Measurements from ENCODE around the gene NAV2. TPM values are rescaled to one million over a fixed set of nuclear protein-coding genes. Genes with fewer than 3 reads are reported as not detected.

The NAV2 gene
- polyA plus RNA-seq, 1 donor (not counting 4 experiments of a cell fraction or from before 2014, with no cell fraction given), result 4.0 TPM

DNA sequence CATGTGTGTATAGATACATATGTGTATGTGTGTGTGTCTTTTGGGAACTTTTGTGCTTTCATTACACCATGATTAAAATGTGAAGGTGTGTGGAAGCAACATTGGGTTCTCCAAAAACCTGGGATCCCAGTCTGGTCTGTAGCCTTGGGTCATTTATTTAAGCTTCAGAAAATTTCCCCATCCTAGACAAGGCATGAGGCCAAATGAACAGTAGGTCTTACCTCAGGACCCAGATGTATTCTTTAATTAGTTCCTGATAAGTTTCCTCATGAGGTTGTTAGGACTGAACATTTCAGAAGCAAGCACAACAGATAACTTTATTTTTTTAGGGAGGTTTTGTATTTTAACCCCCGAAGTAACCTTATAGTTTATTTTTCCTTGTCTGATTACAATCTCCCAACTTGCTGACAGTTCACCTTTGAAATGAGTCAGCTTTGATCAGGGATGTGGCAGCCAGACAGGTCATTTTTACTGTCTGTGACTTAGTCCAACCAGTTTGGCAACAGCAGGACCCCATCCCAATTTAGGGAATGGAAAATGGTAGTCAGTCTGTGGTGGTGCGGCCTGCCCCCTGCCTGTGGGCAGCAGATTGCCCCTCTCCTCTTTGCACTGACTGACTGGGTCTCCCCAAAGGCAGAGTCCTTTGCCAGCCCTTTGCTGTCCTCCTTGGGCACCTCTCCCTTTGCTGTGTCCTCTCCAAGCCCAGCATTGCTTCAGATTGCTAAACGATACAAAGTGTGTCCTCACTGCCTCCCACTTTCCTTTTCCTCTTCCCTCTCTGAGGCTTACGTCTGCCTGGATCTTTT lies 88.3 kb downstream of the NAV2 start:
- no peaks in the 10 kb centered on the region for H3K36me3 ChIP-seq (ENCODE audit: control insufficient read depth in 2 of 2, extremely low read depth in 1 of 2, insufficient read depth in 2 of 2, low read length in 2 of 2)
- no peaks in the 10 kb centered on the region for H3K9me1 ChIP-seq (ENCODE audit: control insufficient read depth, extremely low read depth, insufficient read depth, low read length)
- H3K79me2 ChIP-seq (ENCODE audit: control insufficient read depth, insufficient read depth, low read length), result no peaks in the 10 kb centered on the region
- no peaks in the 10 kb centered on the region for H4K20me1 ChIP-seq (ENCODE audit: control insufficient read depth, extremely low read depth, insufficient read depth, low read length)
- no peak overlapping the region for H3K9ac ChIP-seq (ENCODE audit: control insufficient read depth, extremely low read depth, insufficient read depth, low read length)
- no peaks in the 10 kb centered on the region for H3K9me3 ChIP-seq (ENCODE audit: control insufficient read depth, low read depth, low read length)
- FAIRE-seq (no peak), DNase-seq (ENCODE audit: low read depth, low spot score) (no peak)
- H3K4me1 ChIP-seq (ENCODE audit: control insufficient read depth, extremely low read depth, insufficient read depth, low read length), result no peaks in the 10 kb centered on the region
- no peak overlapping the region for H3K4me2 ChIP-seq (ENCODE audit: control insufficient read depth, extremely low read depth, insufficient read depth, low read depth, low read length)
- no peak overlapping the region for H3K4me3 ChIP-seq (ENCODE audit: control insufficient read depth in 2 of 3, extremely low read depth in 1 of 3, insufficient read depth in 2 of 3, low read depth in 1 of 3, low read length in 3 of 3)
- H3K27ac ChIP-seq (ENCODE audit: control insufficient read depth, insufficient read depth, low read length), result no peak overlapping the region
- peaks cover 6% of the 10 kb centered on the region for H3K27me3 ChIP-seq (ENCODE audit: control insufficient read depth, extremely low read depth, insufficient read depth, low read length)
- TF ChIP-seq, protein P1, sequence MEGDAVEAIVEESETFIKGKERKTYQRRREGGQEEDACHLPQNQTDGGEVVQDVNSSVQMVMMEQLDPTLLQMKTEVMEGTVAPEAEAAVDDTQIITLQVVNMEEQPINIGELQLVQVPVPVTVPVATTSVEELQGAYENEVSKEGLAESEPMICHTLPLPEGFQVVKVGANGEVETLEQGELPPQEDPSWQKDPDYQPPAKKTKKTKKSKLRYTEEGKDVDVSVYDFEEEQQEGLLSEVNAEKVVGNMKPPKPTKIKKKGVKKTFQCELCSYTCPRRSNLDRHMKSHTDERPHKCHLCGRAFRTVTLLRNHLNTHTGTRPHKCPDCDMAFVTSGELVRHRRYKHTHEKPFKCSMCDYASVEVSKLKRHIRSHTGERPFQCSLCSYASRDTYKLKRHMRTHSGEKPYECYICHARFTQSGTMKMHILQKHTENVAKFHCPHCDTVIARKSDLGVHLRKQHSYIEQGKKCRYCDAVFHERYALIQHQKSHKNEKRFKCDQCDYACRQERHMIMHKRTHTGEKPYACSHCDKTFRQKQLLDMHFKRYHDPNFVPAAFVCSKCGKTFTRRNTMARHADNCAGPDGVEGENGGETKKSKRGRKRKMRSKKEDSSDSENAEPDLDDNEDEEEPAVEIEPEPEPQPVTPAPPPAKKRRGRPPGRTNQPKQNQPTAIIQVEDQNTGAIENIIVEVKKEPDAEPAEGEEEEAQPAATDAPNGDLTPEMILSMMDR (optimal IDR thresholded peaks at IDR 0.05 in 1 of 3, IDR thresholded peaks at IDR 0.05 in 1 of 3, conservative IDR thresholded peaks at IDR 0.05 in 1 of 3; ENCODE audit: extremely low read depth in 1 of 3, insufficient read depth in 2 of 3, low read length in 3 of 3), result no peak
- no peak for TF ChIP-seq EZH2 (IDR thresholded peaks at IDR 0.05; ENCODE audit: low read length)
- H2AFZ ChIP-seq (ENCODE audit: control insufficient read depth, low read length), result no peak overlapping the region
- dilution Hi-C loops (cut with MboI; ENCODE audit: extremely low pct_ligation_motif_present, low sequenced_read_pairs), result no loop called here

DNA sequence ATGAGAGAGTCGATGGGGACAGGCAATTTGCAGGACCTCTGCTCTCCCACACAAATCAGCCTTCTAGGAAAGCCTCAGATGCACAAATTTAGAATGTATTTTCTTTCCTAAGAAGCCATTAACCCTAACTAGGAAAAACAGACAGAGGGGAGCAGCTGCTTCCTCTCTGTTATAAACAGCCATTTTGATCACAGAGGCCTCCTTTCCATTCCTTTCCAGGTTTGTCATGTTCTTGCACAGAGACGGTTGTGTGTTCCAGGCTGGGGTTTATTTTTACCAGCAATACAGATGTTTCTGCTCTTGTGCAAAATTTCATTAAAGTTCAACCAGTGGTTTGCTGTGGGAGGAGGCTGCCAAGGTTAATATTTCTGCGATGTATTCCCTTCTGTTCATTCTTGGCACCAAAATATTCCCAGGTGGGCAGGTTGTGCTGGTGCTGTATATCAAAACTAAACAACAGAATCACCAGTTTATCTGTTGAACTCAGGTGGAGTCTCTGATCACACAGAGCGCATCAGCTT lies 90.2 kb downstream of the NAV2 start:
- Histone ChIP-seq H3K27me3 (ENCODE audit: control insufficient read depth, extremely low read depth, insufficient read depth, low read length) (no peaks in the 10 kb centered on the region), H4K20me1 (ENCODE audit: control insufficient read depth, extremely low read depth, insufficient read depth, low read length) (no peaks in the 10 kb centered on the region), H2AFZ (ENCODE audit: control insufficient read depth, low read length) (no peak overlapping the region), H3K79me2 (ENCODE audit: control insufficient read depth, insufficient read depth, low read length) (no peaks in the 10 kb centered on the region), H3K9me3 (ENCODE audit: control insufficient read depth, low read depth, low read length) (no peaks in the 10 kb centered on the region), H3K4me1 (ENCODE audit: control insufficient read depth, extremely low read depth, insufficient read depth, low read length) (no peaks in the 10 kb centered on the region), H3K9ac (ENCODE audit: control insufficient read depth, extremely low read depth, insufficient read depth, low read length) (no peak overlapping the region), H3K27ac (ENCODE audit: control insufficient read depth, insufficient read depth, low read length) (no peak overlapping the region), H3K4me2 (ENCODE audit: control insufficient read depth, extremely low read depth, insufficient read depth, low read depth, low read length) (no peak overlapping the region), H3K9me1 (ENCODE audit: control insufficient read depth, extremely low read depth, insufficient read depth, low read length) (no peaks in the 10 kb centered on the region), H3K36me3 (ENCODE audit: control insufficient read depth in 2 of 2, extremely low read depth in 1 of 2, insufficient read depth in 2 of 2, low read length in 2 of 2) (no peaks in the 10 kb centered on the region), H3K4me3 (ENCODE audit: control insufficient read depth in 2 of 3, extremely low read depth in 1 of 3, insufficient read depth in 2 of 3, low read depth in 1 of 3, low read length in 3 of 3) (no peak overlapping the region)
- dilution Hi-C loops (cut with MboI; ENCODE audit: extremely low pct_ligation_motif_present, low sequenced_read_pairs), result no loop called here
- no peak for TF ChIP-seq EZH2 (IDR thresholded peaks at IDR 0.05; ENCODE audit: low read length)
- TF ChIP-seq, protein P1 (optimal IDR thresholded peaks at IDR 0.05 in 1 of 3, IDR thresholded peaks at IDR 0.05 in 1 of 3, conservative IDR thresholded peaks at IDR 0.05 in 1 of 3; ENCODE audit: extremely low read depth in 1 of 3, insufficient read depth in 2 of 3, low read length in 3 of 3), result no peak
- FAIRE-seq, result no peak
- no peak for DNase-seq (ENCODE audit: low read depth, low spot score)
